ENCODE measurements around the gene EFCC1. TPM values are rescaled to one million over a fixed set of nuclear protein-coding genes. Genes with fewer than 3 reads are reported as not detected.

EFCC1 gene
- total and polyA plus RNA-seq, 2 donors from 2014 or later: 2.4 to 3.7 TPM

DNA sequence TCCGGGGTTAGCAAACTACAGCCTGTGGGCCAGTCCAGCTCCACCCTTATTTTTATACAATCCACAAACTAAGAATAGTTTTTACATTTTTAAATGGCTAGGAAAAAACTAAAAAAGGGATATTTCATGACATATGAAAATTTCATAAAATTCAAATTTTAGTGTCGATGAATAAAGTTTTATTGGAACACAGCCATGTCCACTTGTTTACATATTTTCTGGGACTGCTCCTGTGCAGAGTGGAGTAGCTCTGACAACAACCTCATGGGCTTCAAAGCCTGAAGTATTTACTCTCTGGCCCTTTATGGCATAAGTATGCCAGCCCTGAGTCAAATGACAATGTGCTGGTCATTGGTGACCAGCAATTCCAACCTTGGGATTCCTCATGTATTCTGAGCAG lies 17.2 kb downstream of the EFCC1 start:
- no peak overlapping the region for H3K4me3 ChIP-seq (ENCODE audit: low read length in 3 of 3)
- no peak for FAIRE-seq
- TF ChIP-seq, protein P1, sequence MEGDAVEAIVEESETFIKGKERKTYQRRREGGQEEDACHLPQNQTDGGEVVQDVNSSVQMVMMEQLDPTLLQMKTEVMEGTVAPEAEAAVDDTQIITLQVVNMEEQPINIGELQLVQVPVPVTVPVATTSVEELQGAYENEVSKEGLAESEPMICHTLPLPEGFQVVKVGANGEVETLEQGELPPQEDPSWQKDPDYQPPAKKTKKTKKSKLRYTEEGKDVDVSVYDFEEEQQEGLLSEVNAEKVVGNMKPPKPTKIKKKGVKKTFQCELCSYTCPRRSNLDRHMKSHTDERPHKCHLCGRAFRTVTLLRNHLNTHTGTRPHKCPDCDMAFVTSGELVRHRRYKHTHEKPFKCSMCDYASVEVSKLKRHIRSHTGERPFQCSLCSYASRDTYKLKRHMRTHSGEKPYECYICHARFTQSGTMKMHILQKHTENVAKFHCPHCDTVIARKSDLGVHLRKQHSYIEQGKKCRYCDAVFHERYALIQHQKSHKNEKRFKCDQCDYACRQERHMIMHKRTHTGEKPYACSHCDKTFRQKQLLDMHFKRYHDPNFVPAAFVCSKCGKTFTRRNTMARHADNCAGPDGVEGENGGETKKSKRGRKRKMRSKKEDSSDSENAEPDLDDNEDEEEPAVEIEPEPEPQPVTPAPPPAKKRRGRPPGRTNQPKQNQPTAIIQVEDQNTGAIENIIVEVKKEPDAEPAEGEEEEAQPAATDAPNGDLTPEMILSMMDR (IDR thresholded peaks at IDR 0.05; ENCODE audit: borderline replicate concordance, extremely low read depth, insufficient read depth): no peak
- H3K27ac ChIP-seq (ENCODE audit: low read depth in 2 of 2, low read length in 2 of 2): no peak overlapping the region
- no peak overlapping the region for H3K9ac ChIP-seq (ENCODE audit: low read length in 3 of 3)
- H3K9me3 ChIP-seq (ENCODE audit: control insufficient read depth in 2 of 3, insufficient read depth in 1 of 3, low read length in 3 of 3): no peaks in the 10 kb centered on the region
- no peaks in the 10 kb centered on the region for H3K27me3 ChIP-seq (ENCODE audit: control insufficient read depth, insufficient read depth, low read length)
- peaks cover 0 to 7% (median 5%) of the 10 kb centered on the region in 3 donors for H3K4me1 ChIP-seq (ENCODE audit: control insufficient read depth in 2 of 3, insufficient read depth in 2 of 3, low read depth in 1 of 3, low read length in 3 of 3)
- intact Hi-C loops (cut with DNase I): no loop called here
- no peak for DNase-seq
- peaks cover 0 to 3% (median 0%) of the 10 kb centered on the region in 3 donors for H3K36me3 ChIP-seq (ENCODE audit: control insufficient read depth in 2 of 3, insufficient read depth in 3 of 3, low read length in 3 of 3)

DNA sequence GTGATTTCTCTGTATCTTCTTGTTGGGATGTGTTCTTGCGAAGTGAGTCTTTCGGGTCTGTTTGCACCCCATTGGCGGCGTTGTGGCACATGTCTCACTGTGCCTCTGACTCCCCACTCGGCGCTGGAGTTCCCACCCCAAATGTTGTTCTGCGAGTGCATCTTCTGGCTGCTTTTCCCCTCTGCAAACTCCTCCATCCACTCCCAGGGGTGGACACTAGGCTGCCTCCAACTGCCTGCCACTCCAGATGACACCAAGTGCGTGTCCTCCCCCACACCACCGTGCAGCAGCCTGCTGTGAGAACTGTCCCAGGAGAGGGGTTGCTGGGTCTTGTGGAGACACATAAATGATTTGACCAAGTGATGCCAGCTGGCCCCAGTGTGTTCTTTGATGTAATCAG lies 17.6 kb downstream of the EFCC1 start:
- no peak overlapping the region for H3K4me3 ChIP-seq (ENCODE audit: low read length in 3 of 3)
- H3K27me3 ChIP-seq (ENCODE audit: control insufficient read depth, insufficient read depth, low read length): no peaks in the 10 kb centered on the region
- no peaks in the 10 kb centered on the region for H3K9me3 ChIP-seq (ENCODE audit: control insufficient read depth in 2 of 3, insufficient read depth in 1 of 3, low read length in 3 of 3)
- no peak for FAIRE-seq
- DNase-seq: no peak
- TF ChIP-seq, protein P1 (IDR thresholded peaks at IDR 0.05; ENCODE audit: borderline replicate concordance, extremely low read depth, insufficient read depth): no peak
- intact Hi-C loops (cut with DNase I): no loop called here
- no peak overlapping the region for H3K27ac ChIP-seq (ENCODE audit: low read depth in 2 of 2, low read length in 2 of 2)
- H3K9ac ChIP-seq (ENCODE audit: low read length in 3 of 3): no peak overlapping the region
- peaks cover 0 to 7% (median 5%) of the 10 kb centered on the region in 3 donors for H3K4me1 ChIP-seq (ENCODE audit: control insufficient read depth in 2 of 3, insufficient read depth in 2 of 3, low read depth in 1 of 3, low read length in 3 of 3)
- H3K36me3 ChIP-seq (ENCODE audit: control insufficient read depth in 2 of 3, insufficient read depth in 3 of 3, low read length in 3 of 3): peaks cover 0 to 3% (median 0%) of the 10 kb centered on the region in 3 donors

DNA sequence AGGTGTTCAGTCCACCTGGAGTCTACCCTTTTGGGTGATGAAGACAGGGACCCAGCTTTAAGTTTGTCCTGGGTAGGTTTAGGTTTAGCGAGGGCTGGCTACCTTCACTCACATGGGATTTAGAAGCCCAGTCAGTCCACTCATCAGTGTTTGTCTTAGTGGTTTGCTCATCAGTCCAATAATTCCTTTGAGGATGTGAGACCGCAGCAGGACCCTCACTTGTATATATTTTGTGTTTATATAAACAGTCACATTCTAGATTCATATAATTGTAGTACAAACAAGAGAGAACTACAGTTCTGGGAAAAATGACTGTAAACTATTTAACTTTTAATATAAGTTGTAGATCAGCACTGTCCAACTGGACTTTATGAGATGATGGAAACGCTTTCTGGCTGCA lies 18.2 kb downstream of the EFCC1 start:
- Histone ChIP-seq H3K4me1 (ENCODE audit: control insufficient read depth in 2 of 3, insufficient read depth in 2 of 3, low read depth in 1 of 3, low read length in 3 of 3) (peaks cover 0 to 7% (median 5%) of the 10 kb centered on the region in 3 donors), H3K4me3 (ENCODE audit: low read length in 3 of 3) (no peak overlapping the region), H3K27me3 (ENCODE audit: control insufficient read depth, insufficient read depth, low read length) (no peaks in the 10 kb centered on the region), H3K9me3 (ENCODE audit: control insufficient read depth in 2 of 3, insufficient read depth in 1 of 3, low read length in 3 of 3) (no peaks in the 10 kb centered on the region), H3K27ac (ENCODE audit: low read depth in 2 of 2, low read length in 2 of 2) (no peak overlapping the region), H3K36me3 (ENCODE audit: control insufficient read depth in 2 of 3, insufficient read depth in 3 of 3, low read length in 3 of 3) (peaks cover 0 to 3% (median 0%) of the 10 kb centered on the region in 3 donors), H3K9ac (ENCODE audit: low read length in 3 of 3) (no peak overlapping the region)
- DNase-seq: no peak
- intact Hi-C loops (cut with DNase I): no loop called here
- TF ChIP-seq, protein P1 (IDR thresholded peaks at IDR 0.05; ENCODE audit: borderline replicate concordance, extremely low read depth, insufficient read depth): no peak
- no peak for FAIRE-seq

DNA sequence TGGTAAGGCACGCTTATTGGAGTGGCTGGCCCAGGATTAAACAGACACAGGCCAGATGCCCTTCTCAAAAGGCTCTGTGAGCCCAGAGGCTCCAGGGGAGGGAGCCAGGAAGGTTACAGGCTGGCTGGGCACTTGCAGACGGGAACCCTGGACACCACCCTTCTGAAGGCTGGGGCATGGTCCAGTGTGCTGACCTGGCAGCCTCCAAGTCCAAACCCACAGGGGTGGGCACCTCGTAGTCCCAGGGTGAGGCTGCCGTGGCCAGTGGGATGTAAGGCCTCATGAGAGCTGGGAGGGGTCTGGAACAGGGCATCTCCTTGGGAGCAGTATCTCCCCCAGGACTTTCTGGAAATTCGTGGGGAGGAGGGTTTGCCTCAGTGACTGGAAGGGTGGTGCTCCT lies 19.6 kb downstream of the EFCC1 start:
- intact Hi-C loops (cut with DNase I): no loop called here
- H3K9ac ChIP-seq (ENCODE audit: low read length in 3 of 3): no peak overlapping the region
- FAIRE-seq (no peak), DNase-seq (no peak)
- H3K36me3 ChIP-seq (ENCODE audit: control insufficient read depth in 2 of 3, insufficient read depth in 3 of 3, low read length in 3 of 3): peaks cover 0 to 3% (median 0%) of the 10 kb centered on the region in 3 donors
- no peaks in the 10 kb centered on the region for H3K9me3 ChIP-seq (ENCODE audit: control insufficient read depth in 2 of 3, insufficient read depth in 1 of 3, low read length in 3 of 3)
- no peaks in the 10 kb centered on the region for H3K27me3 ChIP-seq (ENCODE audit: control insufficient read depth, insufficient read depth, low read length)
- no peak overlapping the region for H3K4me3 ChIP-seq (ENCODE audit: low read length in 3 of 3)
- TF ChIP-seq, protein P1 (IDR thresholded peaks at IDR 0.05; ENCODE audit: borderline replicate concordance, extremely low read depth, insufficient read depth): no peak
- no peak overlapping the region for H3K27ac ChIP-seq (ENCODE audit: low read depth in 2 of 2, low read length in 2 of 2)
- peaks cover 0 to 7% (median 5%) of the 10 kb centered on the region in 3 donors for H3K4me1 ChIP-seq (ENCODE audit: control insufficient read depth in 2 of 3, insufficient read depth in 2 of 3, low read depth in 1 of 3, low read length in 3 of 3)
